Vagina (tissue), 2 donors: ENCODE measurements around the gene NDUFB10. TPM values are rescaled to one million over a fixed set of nuclear protein-coding genes. Genes with fewer than 3 reads are reported as not detected.
"Not testable (repeated sequence)": the region's sequence is repeated elsewhere in the genome, so short reads cannot be mapped to it uniquely, and the experiment has no call there.

Experiments
- DNase-seq, 2 donors: peaks; one replicate each; pipeline ENCODE4 v3.0.0-alpha.2; 2017; ENCODE audit errors: extremely low spot score in 2 of 2
- H3K27ac ChIP-seq: fragments of 200-600 bp; sonication (generic); one replicate; pipeline ENCODE4 v1.5.1; 2019
- H3K27me3 ChIP-seq: fragments of 200-600 bp; sonication (generic); one replicate; pipeline ENCODE4 v1.5.1; 2019
- H3K36me3 ChIP-seq, 2 donors: fragments of 200-600 bp; sonication (generic); one replicate each; pipeline ENCODE4 v1.5.1; 2017 to 2019
- H3K4me1 ChIP-seq: fragments of 200-600 bp; sonication (generic); one replicate; pipeline ENCODE4 v1.5.1; 2019
- H3K4me3 ChIP-seq, 2 donors: fragments of 200-600 bp; sonication (generic); 1 replicate in 1 of 2; 2 replicates in 1 of 2; pipeline ENCODE4 v1.5.1; 2016 to 2019
- H3K9me3 ChIP-seq: fragments of 200-600 bp; sonication (generic); one replicate; pipeline ENCODE4 v1.5.1; 2019
- CTCF ChIP-seq, 3 experiments: fragments of 450-650 bp in 2 of 3; fragments of 200-600 bp in 1 of 3; sonication (generic) in 1 of 3; IDR thresholded peaks; one replicate each; pipeline ENCODE4 v1.5.1; 2017 to 2019; ENCODE audit warnings: antibody characterized with exemption in 3 of 3, mild to moderate bottlenecking in 2 of 3, moderate library complexity in 2 of 3
- POLR2A ChIP-seq, 2 donors: fragments of 450-650 bp; IDR thresholded peaks; one replicate each; pipeline ENCODE4 v1.6.1; 2017; ENCODE audit warnings: antibody characterized with exemption in 2 of 2, mild to moderate bottlenecking in 2 of 2, moderate library complexity in 2 of 2
- POLR2AphosphoS5 ChIP-seq, 2 donors: sonication (generic); formaldehyde crosslinking; IDR thresholded peaks; one replicate each; pipeline ENCODE4 v1.9.0; 2017; ENCODE audit warnings: antibody characterized with exemption in 2 of 2, mild to moderate bottlenecking in 2 of 2, low read depth in 1 of 2; ENCODE audit not compliant: insufficient read depth in 1 of 2
- intact Hi-C: fragments of 100-400 bp; cut with DNase I; formaldehyde crosslinking; loops from one replicate; pipeline ENCODE4 v1.15.1; 2023
- total RNA-seq: library from RNA; depleted of rRNA; stranded (reverse); fragments of >200 nt; gene quantifications from one replicate; pipeline ENCODE4 v1.2.3, GENCODE V29; 2016

Gene NDUFB10
- total RNA-seq, 1 donor from 2014 or later = 132 TPM

- DNase-seq = no peak
- Histone ChIP-seq H3K27me3 (no peaks in the 10 kb centered on the region), H3K9me3 (no peaks in the 10 kb centered on the region), H3K27ac (no peak overlapping the region), H3K4me1 (peaks cover 26% of the 10 kb centered on the region), H3K4me3 (no peak overlapping the region), H3K36me3 (peaks cover 0 to 31% of the 10 kb centered on the region in 2 donors)
- intact Hi-C loops = no loop called here
- TF ChIP-seq CTCF (IDR thresholded peaks at IDR 0.05) = no peak
- no peak for TF ChIP-seq POLR2A (IDR thresholded peaks at IDR 0.05)
- TF ChIP-seq POLR2AphosphoS5 (IDR thresholded peaks at IDR 0.05; ENCODE audit: insufficient read depth in 1 of 2, low read depth in 1 of 2) = no peak
Observed at GRCh38 chr16:1938910-1939309, 20.4 kb upstream of the NDUFB10 start.

GRCh38 chr16:1939833-1940232, 19.5 kb upstream of the NDUFB10 start:
- intact Hi-C loops, H3K27ac ChIP-seq: not testable (repeated sequence)
- peaks cover 27% of the 10 kb centered on the region for H3K4me1 ChIP-seq

GRCh38 chr16:1940273-1941161, 18.8 kb upstream of the NDUFB10 start:
- TF ChIP-seq CTCF (IDR thresholded peaks at IDR 0.05) = no peak
- TF ChIP-seq POLR2A (IDR thresholded peaks at IDR 0.05) = no peak
- TF ChIP-seq POLR2AphosphoS5 (IDR thresholded peaks at IDR 0.05; ENCODE audit: insufficient read depth in 1 of 2, low read depth in 1 of 2) = no peak
- H3K27me3 ChIP-seq = no peaks in the 10 kb centered on the region
- no peaks in the 10 kb centered on the region for H3K9me3 ChIP-seq
- DNase-seq = no peak
- H3K36me3 ChIP-seq = peaks cover 0 to 31% of the 10 kb centered on the region in 2 donors
- no peak overlapping the region for H3K4me3 ChIP-seq
- intact Hi-C loops = no loop called here
- H3K27ac ChIP-seq = no peak overlapping the region
- peaks cover 23% of the 10 kb centered on the region for H3K4me1 ChIP-seq

More at GRCh38 chr16:1939833-1940232, 19.5 kb upstream of the NDUFB10 start:
- H3K27me3 ChIP-seq, H3K9me3 ChIP-seq, H3K4me3 ChIP-seq, DNase-seq: not testable (repeated sequence)
- peaks cover 0 to 31% of the 10 kb centered on the region in 2 donors for H3K36me3 ChIP-seq

GRCh38 chr16:1941162-1942046, 17.9 kb upstream of the NDUFB10 start:
- no peak overlapping the region for H3K4me3 ChIP-seq
- peaks cover 0 to 31% of the 10 kb centered on the region in 2 donors for H3K36me3 ChIP-seq
- H3K27me3 ChIP-seq = no peaks in the 10 kb centered on the region
- no peak for TF ChIP-seq CTCF (IDR thresholded peaks at IDR 0.05)
- no peak for TF ChIP-seq POLR2A (IDR thresholded peaks at IDR 0.05)
- TF ChIP-seq POLR2AphosphoS5 (IDR thresholded peaks at IDR 0.05; ENCODE audit: insufficient read depth in 1 of 2, low read depth in 1 of 2) = no peak
- no peak overlapping the region for H3K27ac ChIP-seq
- peaks cover 21% of the 10 kb centered on the region for H3K4me1 ChIP-seq
- DNase-seq = no peak
- no peaks in the 10 kb centered on the region for H3K9me3 ChIP-seq
- intact Hi-C loops = no loop called here

- no peaks in the 10 kb centered on the region for H3K9me3 ChIP-seq
- peaks cover 21% of the 10 kb centered on the region for H3K4me1 ChIP-seq
- H3K36me3 ChIP-seq = peaks cover 0 to 31% of the 10 kb centered on the region in 2 donors
- DNase-seq = no peak
- no peaks in the 10 kb centered on the region for H3K27me3 ChIP-seq
- H3K4me3 ChIP-seq = peak overlapping the region; percentile 77 to 97
- H3K27ac ChIP-seq = peak overlapping the region; percentile 82
- intact Hi-C loops = no loop called here
- TF ChIP-seq CTCF (IDR thresholded peaks at IDR 0.05) = no peak
- no peak for TF ChIP-seq POLR2AphosphoS5 (IDR thresholded peaks at IDR 0.05; ENCODE audit: insufficient read depth in 1 of 2, low read depth in 1 of 2)
- TF ChIP-seq POLR2A (IDR thresholded peaks at IDR 0.05) = no peak
Observed at GRCh38 chr16:1942047-1942809, 17.1 kb upstream of the NDUFB10 start.
